ENCODE measurements around the gene ZSWIM4.
"Not testable (repeated sequence)": the region's sequence is repeated elsewhere in the genome, so short reads cannot be mapped to it uniquely, and the experiment has no call there.

The ZSWIM4 gene

DNA sequence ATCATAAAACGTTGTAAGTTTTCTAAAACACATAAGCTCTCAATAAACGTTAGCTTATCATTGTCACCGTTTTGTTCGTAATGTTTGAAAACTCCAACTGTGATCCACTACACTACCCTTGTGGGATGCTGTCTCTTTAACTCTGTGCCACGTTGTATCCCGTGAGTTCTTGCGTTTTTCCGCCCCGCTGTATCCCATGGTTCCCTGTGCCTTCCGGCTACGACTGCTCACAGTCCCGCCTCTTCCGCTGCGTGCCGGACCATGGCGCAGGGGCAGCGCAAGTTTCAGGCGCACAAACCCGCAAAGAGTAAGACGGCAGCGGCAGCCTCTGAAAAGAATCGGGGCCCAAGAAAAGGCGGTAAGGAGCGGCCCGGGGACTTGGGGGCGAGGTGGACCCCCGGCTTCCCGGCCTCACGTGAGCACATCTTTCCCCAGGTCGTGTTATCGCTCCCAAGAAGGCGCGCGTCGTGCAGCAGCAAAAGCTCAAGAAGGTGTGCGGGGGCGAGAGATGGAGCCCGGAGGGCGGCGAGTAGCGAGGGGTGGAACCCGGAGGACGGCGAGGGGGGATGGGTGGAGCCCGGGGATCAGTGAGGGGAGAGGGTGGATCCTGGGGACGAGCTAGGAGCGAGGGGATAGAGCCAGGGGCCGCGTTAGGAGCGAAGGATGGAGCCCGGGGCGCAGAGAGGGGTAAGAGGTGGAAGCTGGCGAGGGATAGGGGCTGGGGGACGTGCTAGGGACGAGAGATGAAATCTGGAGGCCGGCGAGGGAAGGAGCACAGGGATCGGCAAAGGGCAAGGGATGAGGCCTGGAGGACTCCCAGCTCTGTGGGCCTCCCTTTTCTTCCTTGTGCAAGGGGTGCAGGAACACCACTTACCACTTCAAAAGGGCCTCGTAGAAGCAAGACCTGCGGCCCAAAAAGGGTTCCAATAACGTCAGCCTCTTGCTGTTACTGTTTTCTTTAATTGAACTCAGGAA lies 20.7 kb upstream of the ZSWIM4 start, which contains the start of gene C19orf53:
C19orf53 (plus strand) TSS at position 240 of the 975 bp plus-strand sequence; CDS start at position 262, 22 bp downstream.
- DNase-seq = peak; percentile 87 to 99 (median 94)
- intact Hi-C loops (cut with DNase I) = loop anchor here (1.0 kb wide), 1 partner anchor 21 kb away; the partner anchor contains the start of gene ZSWIM4

GRCh38 chr19:13778398-13778797 lies 16.8 kb upstream of the ZSWIM4 start:
- intact Hi-C loops (cut with DNase I) = no loop called here
- DNase-seq = no peak

DNA sequence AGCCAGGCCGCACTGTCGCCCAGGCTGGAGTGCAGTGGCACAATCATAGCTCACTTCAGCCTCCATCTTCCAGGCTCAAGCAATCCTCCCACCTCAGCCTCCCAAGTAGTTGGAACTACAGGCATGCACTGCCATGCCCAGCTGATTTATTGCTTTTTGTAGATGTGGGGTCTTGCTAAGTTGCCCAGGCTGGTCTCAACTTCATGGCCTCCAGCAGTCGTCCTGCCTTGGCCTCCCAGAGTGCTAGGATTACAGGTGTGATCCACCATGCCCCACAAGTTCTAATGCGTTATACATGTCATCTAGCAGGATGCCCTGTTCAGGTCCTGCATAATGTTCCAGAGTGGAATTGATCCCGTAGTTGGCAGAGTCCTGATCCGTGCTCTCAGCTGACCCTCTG lies 16.4 kb upstream of the ZSWIM4 start:
- intact Hi-C loops (cut with DNase I) = no loop called here
- DNase-seq = no peak

DNA sequence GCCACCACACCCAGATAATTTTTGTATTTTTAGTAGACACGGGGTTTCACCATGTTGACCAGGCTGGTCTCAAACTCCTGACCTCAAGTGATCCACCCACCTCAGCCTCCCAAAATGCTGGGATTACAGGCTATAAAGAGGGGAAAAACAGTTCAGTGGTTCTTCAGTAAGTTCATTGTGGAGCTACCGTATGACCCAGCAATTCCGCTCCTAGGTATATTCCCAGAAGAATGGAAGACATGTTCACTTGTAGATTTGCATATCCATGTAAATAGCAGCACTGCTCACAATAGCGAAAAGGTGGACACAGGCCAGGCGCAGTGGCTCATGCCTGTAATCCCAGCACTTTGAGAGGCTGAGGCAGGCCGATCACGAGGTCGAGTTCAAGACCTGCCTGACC lies 15.4 kb upstream of the ZSWIM4 start:
- intact Hi-C loops (cut with DNase I); DNase-seq: not testable (repeated sequence)

DNA sequence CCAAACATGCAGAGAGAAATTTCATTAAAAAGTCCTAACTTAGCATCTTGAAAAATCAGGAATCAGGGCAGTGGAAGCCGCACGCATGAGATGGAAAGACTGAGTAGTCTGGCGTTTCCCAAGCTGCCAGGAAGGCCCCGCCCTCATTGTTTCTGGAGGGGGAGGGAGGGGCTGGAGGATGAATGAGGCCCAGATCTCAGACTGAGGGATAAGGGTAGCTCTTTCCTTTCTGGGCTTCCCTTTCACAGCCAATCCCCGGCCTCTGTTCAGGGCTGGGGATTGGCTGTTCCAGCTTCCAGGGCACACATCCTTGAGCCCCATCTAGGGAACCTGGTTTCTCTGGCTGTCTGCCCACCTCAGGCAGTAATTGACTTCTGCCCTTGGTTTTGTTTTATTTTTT lies 13.7 kb upstream of the ZSWIM4 start:
- intact Hi-C loops (cut with DNase I) = no loop called here
- peak in 5 of 10 donors; percentile 20 to 91 (median 40) for DNase-seq

DNA sequence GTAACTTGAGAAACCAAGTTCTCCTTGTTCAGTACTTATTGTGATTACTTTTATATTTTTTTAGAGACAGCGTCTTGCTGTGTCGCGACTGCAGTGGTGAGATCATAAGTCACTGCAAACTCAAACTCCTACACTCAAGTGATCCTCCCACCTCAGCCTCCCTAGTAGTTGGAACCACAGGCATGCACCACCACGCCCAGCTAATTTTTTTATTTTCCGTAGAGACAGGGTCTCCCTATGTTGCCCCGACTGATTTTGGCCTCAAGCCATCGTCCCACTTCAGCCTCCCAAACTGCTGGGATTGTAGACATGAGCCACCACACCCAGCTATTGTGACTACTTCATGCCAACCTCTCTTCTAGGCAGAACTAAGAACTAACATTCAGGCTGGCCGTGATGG lies 12.7 kb upstream of the ZSWIM4 start:
- intact Hi-C loops (cut with DNase I) = no loop called here

DNA sequence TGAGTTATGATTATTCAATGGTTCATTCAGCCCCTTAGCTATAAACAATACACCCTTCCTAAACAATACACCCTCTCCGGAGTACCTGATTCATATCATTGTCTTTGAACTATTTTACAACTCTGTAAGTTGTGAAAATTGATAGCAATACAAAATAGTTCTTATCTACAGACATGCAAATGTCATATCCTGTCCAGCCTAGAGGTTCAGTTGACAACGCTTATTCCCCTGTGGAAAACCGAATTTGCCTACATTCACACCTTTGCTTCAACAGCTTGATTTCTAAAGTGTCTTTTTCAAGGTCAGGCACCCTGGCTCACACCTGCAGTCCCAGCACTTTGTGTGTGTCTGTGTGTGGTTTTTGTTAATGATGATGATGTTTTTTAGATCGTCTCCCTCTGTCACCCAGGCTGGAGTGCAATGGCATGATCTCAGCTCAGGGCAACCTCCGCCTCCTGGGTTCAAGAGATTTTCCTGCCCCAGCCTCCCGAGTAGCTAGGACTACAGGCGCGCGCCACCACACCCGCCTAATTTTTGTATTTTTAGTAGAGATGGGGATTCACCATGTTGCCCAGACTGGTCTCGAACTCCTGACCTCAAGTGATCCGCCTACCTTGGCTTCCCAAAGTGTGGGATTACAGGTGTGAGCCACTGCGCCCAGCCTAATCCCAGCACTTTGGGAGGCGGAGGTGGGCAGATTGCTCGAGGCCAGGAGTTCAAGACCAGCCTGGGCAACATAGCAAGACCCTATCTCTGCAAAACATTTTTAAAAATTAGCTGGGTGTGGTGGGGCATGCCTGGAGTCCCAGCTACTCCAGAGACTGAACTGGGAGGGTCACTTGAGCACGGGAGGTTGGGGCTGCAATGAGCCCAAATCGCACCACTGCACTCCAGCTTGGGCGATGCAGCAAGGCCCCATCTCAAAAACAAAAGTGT lies 11.4 kb upstream of the ZSWIM4 start:
- no peak for DNase-seq
- intact Hi-C loops (cut with DNase I) = loop anchor here (2.0 kb wide), 1 partner anchor 79 kb away; no protein-coding TSS in a partner anchor

More for the DNA sequence above, 12.7 kb upstream of the ZSWIM4 start:
- DNase-seq = no peak

- intact Hi-C loops (cut with DNase I) = loop anchor here (2.0 kb wide), 1 partner anchor 78 kb away; no protein-coding TSS in a partner anchor
- DNase-seq = peak in 9 of 10 donors; percentile 32 to 94 (median 66)
These were observed 10.4 kb upstream of the ZSWIM4 start for GRCh38 chr19:13784731-13785452.

DNA sequence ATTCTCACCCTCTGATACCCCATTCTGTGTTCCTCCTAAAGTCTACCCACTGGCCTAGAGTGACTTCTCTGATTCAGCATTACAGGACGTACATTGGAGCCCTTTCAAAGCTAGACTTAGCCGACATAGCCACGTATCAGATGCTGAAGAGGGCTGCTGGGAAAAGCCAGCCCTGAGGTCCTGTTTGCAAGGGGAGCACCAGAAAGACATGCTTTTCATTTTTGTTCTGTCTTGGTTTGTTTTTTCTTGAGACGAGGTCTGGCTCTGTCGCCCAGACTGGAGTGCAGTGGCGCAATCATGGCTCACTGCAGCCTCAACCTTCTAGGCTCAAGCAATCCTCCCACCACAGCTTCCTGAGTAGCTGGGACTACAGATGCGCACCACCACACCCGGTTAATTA lies 6.3 kb upstream of the ZSWIM4 start:
- intact Hi-C loops (cut with DNase I) = no loop called here
- DNase-seq = no peak

GRCh38 chr19:13790354-13790753 lies 4.9 kb upstream of the ZSWIM4 start:
- intact Hi-C loops (cut with DNase I) = no loop called here
- DNase-seq = no peak

GRCh38 chr19:13793317-13793716 lies 1.9 kb upstream of the ZSWIM4 start:
- intact Hi-C loops (cut with DNase I); DNase-seq: not testable (repeated sequence)

- DNase-seq = peak in 1 of 10 donors; percentile 22
- intact Hi-C loops (cut with DNase I) = no loop called here
These were observed 866 bp upstream of the ZSWIM4 start for GRCh38 chr19:13794398-13794756.

- peak in 1 of 10 donors; percentile 34 for DNase-seq
- intact Hi-C loops (cut with DNase I) = loop anchor here (1.0 kb wide), 1 partner anchor 21 kb away; the partner anchor contains the start of gene C19orf53
These were observed 505 bp downstream of the ZSWIM4 start for GRCh38 chr19:13795595-13796300.

DNA sequence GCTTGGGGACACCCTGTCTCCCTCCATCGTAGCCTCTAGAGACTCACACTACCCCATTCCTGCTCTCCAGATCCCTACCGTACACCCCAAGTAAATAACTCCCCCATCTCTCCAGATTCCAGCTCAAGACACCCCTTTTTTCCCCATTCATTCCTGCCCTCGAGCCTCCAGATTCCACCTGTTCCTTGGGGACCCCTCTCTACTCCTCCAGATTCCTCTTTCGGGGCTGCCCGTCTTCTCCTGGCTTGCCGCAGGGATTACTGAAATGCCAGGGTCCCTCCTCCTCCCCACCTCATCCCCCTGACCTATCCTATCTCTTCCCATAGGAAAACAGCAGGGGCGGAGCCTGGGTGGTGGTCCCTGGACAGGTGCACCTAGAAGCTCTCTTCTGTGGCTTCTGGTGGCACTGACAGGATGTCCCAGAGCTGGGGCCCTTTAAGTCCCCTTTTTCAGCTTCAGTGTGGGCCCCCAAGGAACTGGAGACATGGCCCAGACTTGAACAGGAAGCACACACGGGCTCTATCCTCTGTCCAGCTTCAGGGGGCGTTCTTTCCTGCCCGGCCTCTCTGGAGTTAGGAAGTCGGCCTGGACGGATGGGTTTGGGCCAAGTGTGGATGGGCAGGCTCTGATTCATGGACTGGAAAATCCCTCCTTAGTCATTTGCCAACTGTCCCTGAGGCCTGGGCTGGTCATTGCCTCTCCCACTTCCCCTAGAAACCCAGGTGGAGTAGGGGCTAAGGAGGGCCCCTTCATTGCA lies 1.2 kb downstream of the ZSWIM4 start:
- intact Hi-C loops (cut with DNase I) = no loop called here
- peak in 1 of 10 donors; percentile 23 for DNase-seq

GRCh38 chr19:13797058-13797440 lies 1.8 kb downstream of the ZSWIM4 start:
- intact Hi-C loops (cut with DNase I) = no loop called here
- no peak for DNase-seq

DNA sequence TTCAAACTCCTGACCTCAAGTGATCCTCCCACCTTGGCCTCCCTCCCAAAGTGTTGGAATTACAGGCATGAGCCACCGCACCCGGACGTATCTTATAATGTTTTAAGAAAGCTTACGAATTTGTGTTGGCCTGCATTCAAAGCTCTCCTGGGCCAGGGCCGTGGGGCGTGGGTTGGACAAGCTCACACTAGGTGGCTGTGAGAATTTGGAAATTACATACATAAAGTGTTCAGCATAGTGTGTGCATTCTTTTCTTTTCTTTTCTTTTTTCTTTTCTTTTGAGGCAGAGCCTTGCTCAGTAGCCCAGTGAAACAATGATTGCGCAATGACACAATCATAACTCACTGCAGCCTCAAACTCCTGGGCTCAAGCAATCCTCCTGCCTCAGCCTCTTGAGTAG lies 2.6 kb downstream of the ZSWIM4 start:
- intact Hi-C loops (cut with DNase I) = no loop called here
- DNase-seq = no peak

DNA sequence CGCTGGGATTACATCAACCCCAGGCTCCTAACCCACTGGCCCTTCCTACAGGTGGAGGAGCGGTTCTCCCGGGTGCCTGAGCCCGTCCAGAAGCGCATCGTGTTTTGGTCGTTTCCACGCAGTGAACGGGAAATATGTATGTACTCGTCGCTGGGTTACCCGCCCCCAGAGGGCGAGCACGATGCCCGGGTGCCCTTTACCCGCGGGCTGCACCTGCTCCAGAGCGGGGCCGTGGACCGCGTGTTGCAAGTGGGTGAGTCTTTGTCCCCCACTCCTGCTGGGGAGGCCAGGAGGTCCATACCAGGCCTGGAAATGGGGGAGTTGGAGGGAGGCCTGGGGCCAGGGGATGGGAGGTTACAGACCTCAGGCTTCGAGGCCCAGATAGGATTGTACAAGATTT lies 4.4 kb downstream of the ZSWIM4 start:
- intact Hi-C loops (cut with DNase I) = no loop called here
- peak in 1 of 10 donors; percentile 28 for DNase-seq

- intact Hi-C loops (cut with DNase I) = no loop called here
- peak in 1 of 10 donors; percentile 35 for DNase-seq
These were observed 7.8 kb downstream of the ZSWIM4 start for GRCh38 chr19:13803038-13803437.

All from posterior cingulate gyrus (tissue), 11 donors.